T-helper 1 cell (primary cell): ENCODE measurements around the gene CHST3.
A peak's percentile ranks its signal among the peaks of the same experiment; 100 is the strongest.

ENCODE experiments used
- DNase-seq, 5 donors: peaks; one replicate each; pipeline ENCODE4 v3.0.0-alpha.2; 2012 to 2020

The CHST3 gene

GRCh38 chr10:72035252-72035887 is 71.2 kb downstream of the CHST3 start:
- DNase-seq = no peak

- no peak for DNase-seq
These were observed 73.1 kb downstream of the CHST3 start for GRCh38 chr10:72037266-72037665.

- DNase-seq = no peak
These were observed 73.6 kb downstream of the CHST3 start for GRCh38 chr10:72037811-72038210.

GRCh38 chr10:72038458-72039001 is 74.3 kb downstream of the CHST3 start:
- no peak for DNase-seq

GRCh38 chr10:72039377-72039776 is 75.2 kb downstream of the CHST3 start:
- DNase-seq = no peak

GRCh38 chr10:72041491-72041890 is 77.3 kb downstream of the CHST3 start:
- DNase-seq = no peak

- no peak for DNase-seq
These were observed 79.0 kb downstream of the CHST3 start for GRCh38 chr10:72043016-72043834.

- DNase-seq = no peak
These were observed 80.3 kb downstream of the CHST3 start for GRCh38 chr10:72044417-72045041.

- no peak for DNase-seq
These were observed 81.4 kb downstream of the CHST3 start for GRCh38 chr10:72045586-72045985.

- DNase-seq = peak; percentile 67 to 90 (median 81)
These were observed 84.4 kb downstream of the CHST3 start for GRCh38 chr10:72048450-72049124.

GRCh38 chr10:72049472-72049871 is 85.3 kb downstream of the CHST3 start:
- no peak for DNase-seq

- no peak for DNase-seq
These were observed 86.0 kb downstream of the CHST3 start for GRCh38 chr10:72049969-72050781.

GRCh38 chr10:72050873-72051272 is 86.7 kb downstream of the CHST3 start:
- DNase-seq = no peak

GRCh38 chr10:72053690-72054089 is 89.5 kb downstream of the CHST3 start:
- no peak for DNase-seq

GRCh38 chr10:72056113-72056512 is 91.9 kb downstream of the CHST3 start:
- DNase-seq = no peak

- no peak for DNase-seq
These were observed 92.9 kb downstream of the CHST3 start for GRCh38 chr10:72056932-72057751.

GRCh38 chr10:72058347-72058898 is 94.2 kb downstream of the CHST3 start:
- DNase-seq = no peak

- DNase-seq = no peak
These were observed 95.0 kb downstream of the CHST3 start for GRCh38 chr10:72058989-72059842.
